ENCODE results near the gene PTPRCAP. TPM values are rescaled to one million over a fixed set of nuclear protein-coding genes. Genes with fewer than 3 reads are reported as not detected.

The PTPRCAP gene
- polyA plus RNA-seq, 1 donor from 2014 or later, result 3.4 TPM

GRCh38 chr11:67435031-67435726 is 2.3 kb downstream of the PTPRCAP start:
- Histone ChIP-seq H3K27me3 (ENCODE audit: insufficient read depth, low read depth, low read length) (no peaks in the 10 kb centered on the region), H4K20me1 (ENCODE audit: insufficient read depth) (no peaks in the 10 kb centered on the region), H3K4me3 (ENCODE audit: low read length) (no peak overlapping the region), H3K9me3 (ENCODE audit: low read length) (no peaks in the 10 kb centered on the region), H3K27ac (ENCODE audit: low read length) (no peak overlapping the region), H3K9me2 (ENCODE audit: insufficient read depth, low read length) (no peaks in the 10 kb centered on the region), H2AFZ (ENCODE audit: low read depth, low read length) (no peak overlapping the region), H3K79me2 (replicated peaks; ENCODE audit: insufficient read depth, low read length) (no peaks in the 10 kb centered on the region), H3F3A (ENCODE audit: insufficient read depth, low read length, poor library complexity, severe bottlenecking) (no peaks in the 10 kb centered on the region), H3K9ac (ENCODE audit: low read length) (no peak overlapping the region), H3K4me2 (ENCODE audit: low read length) (no peak overlapping the region), H3K36me3 (ENCODE audit: insufficient read depth, low read length) (no peaks in the 10 kb centered on the region)
- TF ChIP-seq RAD21 (conservative IDR thresholded peaks at IDR 0.05) (no peak), SMC3 (conservative IDR thresholded peaks at IDR 0.05; ENCODE audit: poor library complexity) (no peak), MXI1 (conservative IDR thresholded peaks at IDR 0.05; ENCODE audit: poor library complexity, severe bottlenecking) (no peak), CTCF (IDR thresholded peaks at IDR 0.05; ENCODE audit: poor library complexity, severe bottlenecking) (no peak), EZH2 (IDR thresholded peaks at IDR 0.05; ENCODE audit: borderline replicate concordance, insufficient read depth, low read length, poor library complexity, severe bottlenecking) (no peak), TAF1 (IDR thresholded peaks at IDR 0.05; ENCODE audit: low read depth) (no peak), POLR2AphosphoS5 (IDR thresholded peaks at IDR 0.05) (no peak), EP300 (conservative IDR thresholded peaks at IDR 0.05; ENCODE audit: poor library complexity, severe bottlenecking) (no peak)
- TF ChIP-seq, protein P1, sequence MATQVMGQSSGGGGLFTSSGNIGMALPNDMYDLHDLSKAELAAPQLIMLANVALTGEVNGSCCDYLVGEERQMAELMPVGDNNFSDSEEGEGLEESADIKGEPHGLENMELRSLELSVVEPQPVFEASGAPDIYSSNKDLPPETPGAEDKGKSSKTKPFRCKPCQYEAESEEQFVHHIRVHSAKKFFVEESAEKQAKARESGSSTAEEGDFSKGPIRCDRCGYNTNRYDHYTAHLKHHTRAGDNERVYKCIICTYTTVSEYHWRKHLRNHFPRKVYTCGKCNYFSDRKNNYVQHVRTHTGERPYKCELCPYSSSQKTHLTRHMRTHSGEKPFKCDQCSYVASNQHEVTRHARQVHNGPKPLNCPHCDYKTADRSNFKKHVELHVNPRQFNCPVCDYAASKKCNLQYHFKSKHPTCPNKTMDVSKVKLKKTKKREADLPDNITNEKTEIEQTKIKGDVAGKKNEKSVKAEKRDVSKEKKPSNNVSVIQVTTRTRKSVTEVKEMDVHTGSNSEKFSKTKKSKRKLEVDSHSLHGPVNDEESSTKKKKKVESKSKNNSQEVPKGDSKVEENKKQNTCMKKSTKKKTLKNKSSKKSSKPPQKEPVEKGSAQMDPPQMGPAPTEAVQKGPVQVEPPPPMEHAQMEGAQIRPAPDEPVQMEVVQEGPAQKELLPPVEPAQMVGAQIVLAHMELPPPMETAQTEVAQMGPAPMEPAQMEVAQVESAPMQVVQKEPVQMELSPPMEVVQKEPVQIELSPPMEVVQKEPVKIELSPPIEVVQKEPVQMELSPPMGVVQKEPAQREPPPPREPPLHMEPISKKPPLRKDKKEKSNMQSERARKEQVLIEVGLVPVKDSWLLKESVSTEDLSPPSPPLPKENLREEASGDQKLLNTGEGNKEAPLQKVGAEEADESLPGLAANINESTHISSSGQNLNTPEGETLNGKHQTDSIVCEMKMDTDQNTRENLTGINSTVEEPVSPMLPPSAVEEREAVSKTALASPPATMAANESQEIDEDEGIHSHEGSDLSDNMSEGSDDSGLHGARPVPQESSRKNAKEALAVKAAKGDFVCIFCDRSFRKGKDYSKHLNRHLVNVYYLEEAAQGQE (IDR thresholded peaks at IDR 0.05; ENCODE audit: borderline replicate concordance), result no peak

DNA sequence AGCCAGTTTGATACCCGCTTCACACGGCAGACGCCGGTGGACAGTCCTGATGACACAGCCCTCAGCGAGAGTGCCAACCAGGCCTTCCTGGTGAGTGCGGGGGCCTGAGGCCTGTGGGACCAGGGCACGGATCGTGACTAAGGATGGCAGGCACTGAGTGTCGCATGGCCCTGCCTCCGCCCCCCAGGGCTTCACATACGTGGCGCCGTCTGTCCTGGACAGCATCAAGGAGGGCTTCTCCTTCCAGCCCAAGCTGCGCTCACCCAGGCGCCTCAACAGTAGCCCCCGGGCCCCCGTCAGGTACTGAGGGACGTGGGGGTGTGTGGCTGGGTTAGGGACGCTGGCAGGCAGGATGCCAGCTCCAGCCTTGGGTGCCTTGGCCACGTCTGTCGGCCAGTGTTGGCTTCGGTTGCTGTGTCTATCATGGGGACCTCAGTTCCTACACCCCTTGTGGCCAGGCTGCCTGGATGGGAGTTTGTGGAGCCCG is 3.0 kb downstream of the PTPRCAP start:
- no peak for TF ChIP-seq EZH2 (IDR thresholded peaks at IDR 0.05; ENCODE audit: borderline replicate concordance, insufficient read depth, low read length, poor library complexity, severe bottlenecking)
- no peak for TF ChIP-seq EP300 (conservative IDR thresholded peaks at IDR 0.05; ENCODE audit: poor library complexity, severe bottlenecking)
- no peak for TF ChIP-seq CTCF (IDR thresholded peaks at IDR 0.05; ENCODE audit: poor library complexity, severe bottlenecking)
- TF ChIP-seq MXI1 (conservative IDR thresholded peaks at IDR 0.05; ENCODE audit: poor library complexity, severe bottlenecking), result no peak
- TF ChIP-seq, protein P1 (IDR thresholded peaks at IDR 0.05; ENCODE audit: borderline replicate concordance), result no peak
- no peak for TF ChIP-seq SMC3 (conservative IDR thresholded peaks at IDR 0.05; ENCODE audit: poor library complexity)
- TF ChIP-seq POLR2AphosphoS5 (IDR thresholded peaks at IDR 0.05), result no peak
- no peak for TF ChIP-seq RAD21 (conservative IDR thresholded peaks at IDR 0.05)
- no peak for TF ChIP-seq TAF1 (IDR thresholded peaks at IDR 0.05; ENCODE audit: low read depth)
- no peaks in the 10 kb centered on the region for H3K79me2 ChIP-seq (replicated peaks; ENCODE audit: insufficient read depth, low read length)
- no peak overlapping the region for H3K4me3 ChIP-seq (ENCODE audit: low read length)
- H4K20me1 ChIP-seq (ENCODE audit: insufficient read depth), result no peaks in the 10 kb centered on the region
- H3K27ac ChIP-seq (ENCODE audit: low read length), result no peak overlapping the region
- H3F3A ChIP-seq (ENCODE audit: insufficient read depth, low read length, poor library complexity, severe bottlenecking), result no peaks in the 10 kb centered on the region
- H2AFZ ChIP-seq (ENCODE audit: low read depth, low read length), result no peak overlapping the region
- no peak overlapping the region for H3K9ac ChIP-seq (ENCODE audit: low read length)
- no peaks in the 10 kb centered on the region for H3K9me2 ChIP-seq (ENCODE audit: insufficient read depth, low read length)
- H3K4me2 ChIP-seq (ENCODE audit: low read length), result no peak overlapping the region
- no peaks in the 10 kb centered on the region for H3K36me3 ChIP-seq (ENCODE audit: insufficient read depth, low read length)
- no peaks in the 10 kb centered on the region for H3K27me3 ChIP-seq (ENCODE audit: insufficient read depth, low read depth, low read length)
- no peaks in the 10 kb centered on the region for H3K9me3 ChIP-seq (ENCODE audit: low read length)

Data from neural cell (in vitro differentiated cells).